HL-60 (cell line): Measurements from ENCODE around the gene KIAA0586.

Experiments
- GABPA ChIP-seq: IDR thresholded peaks from 2 replicates; pipeline ENCODE4 v1.6.1; 2012; ENCODE audit warnings: low read depth
- POLR2AphosphoS5 ChIP-seq: IDR thresholded peaks from 2 replicates; pipeline ENCODE4 v1.6.1; 2012; ENCODE audit warnings: low read depth
- SPI1 ChIP-seq: IDR thresholded peaks from 2 replicates; pipeline ENCODE4 v1.6.1; 2012; ENCODE audit warnings: low read depth, mild to moderate bottlenecking, borderline replicate concordance
- TF ChIP-seq, protein P1 (sequence below): IDR thresholded peaks from one replicate; pipeline ENCODE4 v1.5.1; 2011; ENCODE audit warnings: low read length, control low read depth, inconsistent platforms; ENCODE audit not compliant: insufficient read depth
- TF ChIP-seq, protein P2 (sequence below): IDR thresholded peaks from 2 replicates; pipeline ENCODE4 v1.6.1; 2012; ENCODE audit warnings: low read depth; ENCODE audit not compliant: insufficient replicate concordance

DNA sequence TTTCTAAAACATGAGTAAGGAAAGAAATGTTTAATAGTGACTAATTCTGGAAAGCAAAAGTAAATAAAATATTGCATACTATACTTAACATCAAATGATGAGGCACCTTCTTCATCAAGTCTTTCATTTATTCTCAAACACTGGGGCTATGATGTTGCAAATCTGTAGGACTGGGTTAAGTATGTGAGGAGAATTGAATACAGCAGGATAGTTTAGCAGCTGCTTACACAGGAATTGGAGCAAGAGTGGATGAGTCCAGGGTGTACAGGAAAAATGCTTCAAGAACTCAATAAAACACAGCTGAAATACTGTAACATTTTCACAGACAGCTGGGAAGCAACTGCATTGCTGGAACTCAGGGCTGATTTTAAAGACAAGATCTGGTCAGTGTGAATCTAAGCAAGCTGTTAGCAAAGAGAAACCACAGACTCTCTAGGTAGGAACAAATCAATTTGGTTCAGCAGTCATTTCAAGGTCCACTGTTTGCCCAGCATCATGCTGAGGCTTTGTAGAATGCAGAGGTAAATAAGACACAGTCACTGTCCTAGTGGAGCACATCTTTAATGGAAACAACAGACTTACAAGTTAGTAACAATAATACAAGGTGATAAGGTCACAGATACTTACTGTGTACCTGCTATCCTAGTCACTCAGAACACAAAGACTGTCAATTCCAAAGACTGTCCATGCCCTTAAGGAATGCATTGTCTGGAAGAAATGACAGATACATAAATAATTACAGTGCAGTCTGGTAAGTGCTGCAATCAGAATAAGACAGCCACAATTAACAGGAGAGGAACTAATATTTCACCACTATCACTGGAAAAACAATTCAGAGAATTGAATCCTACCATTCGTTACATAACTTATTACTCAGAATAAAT lies 113.5 kb downstream of the KIAA0586 start:
- TF ChIP-seq, protein P1, sequence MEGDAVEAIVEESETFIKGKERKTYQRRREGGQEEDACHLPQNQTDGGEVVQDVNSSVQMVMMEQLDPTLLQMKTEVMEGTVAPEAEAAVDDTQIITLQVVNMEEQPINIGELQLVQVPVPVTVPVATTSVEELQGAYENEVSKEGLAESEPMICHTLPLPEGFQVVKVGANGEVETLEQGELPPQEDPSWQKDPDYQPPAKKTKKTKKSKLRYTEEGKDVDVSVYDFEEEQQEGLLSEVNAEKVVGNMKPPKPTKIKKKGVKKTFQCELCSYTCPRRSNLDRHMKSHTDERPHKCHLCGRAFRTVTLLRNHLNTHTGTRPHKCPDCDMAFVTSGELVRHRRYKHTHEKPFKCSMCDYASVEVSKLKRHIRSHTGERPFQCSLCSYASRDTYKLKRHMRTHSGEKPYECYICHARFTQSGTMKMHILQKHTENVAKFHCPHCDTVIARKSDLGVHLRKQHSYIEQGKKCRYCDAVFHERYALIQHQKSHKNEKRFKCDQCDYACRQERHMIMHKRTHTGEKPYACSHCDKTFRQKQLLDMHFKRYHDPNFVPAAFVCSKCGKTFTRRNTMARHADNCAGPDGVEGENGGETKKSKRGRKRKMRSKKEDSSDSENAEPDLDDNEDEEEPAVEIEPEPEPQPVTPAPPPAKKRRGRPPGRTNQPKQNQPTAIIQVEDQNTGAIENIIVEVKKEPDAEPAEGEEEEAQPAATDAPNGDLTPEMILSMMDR, result no peak
- TF ChIP-seq SPI1 (no peak), POLR2AphosphoS5 (no peak), GABPA (no peak)
- TF ChIP-seq, protein P2, sequence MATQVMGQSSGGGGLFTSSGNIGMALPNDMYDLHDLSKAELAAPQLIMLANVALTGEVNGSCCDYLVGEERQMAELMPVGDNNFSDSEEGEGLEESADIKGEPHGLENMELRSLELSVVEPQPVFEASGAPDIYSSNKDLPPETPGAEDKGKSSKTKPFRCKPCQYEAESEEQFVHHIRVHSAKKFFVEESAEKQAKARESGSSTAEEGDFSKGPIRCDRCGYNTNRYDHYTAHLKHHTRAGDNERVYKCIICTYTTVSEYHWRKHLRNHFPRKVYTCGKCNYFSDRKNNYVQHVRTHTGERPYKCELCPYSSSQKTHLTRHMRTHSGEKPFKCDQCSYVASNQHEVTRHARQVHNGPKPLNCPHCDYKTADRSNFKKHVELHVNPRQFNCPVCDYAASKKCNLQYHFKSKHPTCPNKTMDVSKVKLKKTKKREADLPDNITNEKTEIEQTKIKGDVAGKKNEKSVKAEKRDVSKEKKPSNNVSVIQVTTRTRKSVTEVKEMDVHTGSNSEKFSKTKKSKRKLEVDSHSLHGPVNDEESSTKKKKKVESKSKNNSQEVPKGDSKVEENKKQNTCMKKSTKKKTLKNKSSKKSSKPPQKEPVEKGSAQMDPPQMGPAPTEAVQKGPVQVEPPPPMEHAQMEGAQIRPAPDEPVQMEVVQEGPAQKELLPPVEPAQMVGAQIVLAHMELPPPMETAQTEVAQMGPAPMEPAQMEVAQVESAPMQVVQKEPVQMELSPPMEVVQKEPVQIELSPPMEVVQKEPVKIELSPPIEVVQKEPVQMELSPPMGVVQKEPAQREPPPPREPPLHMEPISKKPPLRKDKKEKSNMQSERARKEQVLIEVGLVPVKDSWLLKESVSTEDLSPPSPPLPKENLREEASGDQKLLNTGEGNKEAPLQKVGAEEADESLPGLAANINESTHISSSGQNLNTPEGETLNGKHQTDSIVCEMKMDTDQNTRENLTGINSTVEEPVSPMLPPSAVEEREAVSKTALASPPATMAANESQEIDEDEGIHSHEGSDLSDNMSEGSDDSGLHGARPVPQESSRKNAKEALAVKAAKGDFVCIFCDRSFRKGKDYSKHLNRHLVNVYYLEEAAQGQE, result no peak
